HG03066 (cell line): ENCODE measurements around the gene PDCD7.
"Not testable (repeated sequence)": the region's sequence is repeated elsewhere in the genome, so short reads cannot be mapped to it uniquely, and the experiment has no call there.

ENCODE experiments used
- ATAC-seq: cut with Tn5 transposase; IDR thresholded peaks from one replicate; pipeline ENCODE4 v1.9.1; 2021; ENCODE audit warnings: low read depth; ENCODE audit not compliant: unreplicated experiment

Gene PDCD7

DNA sequence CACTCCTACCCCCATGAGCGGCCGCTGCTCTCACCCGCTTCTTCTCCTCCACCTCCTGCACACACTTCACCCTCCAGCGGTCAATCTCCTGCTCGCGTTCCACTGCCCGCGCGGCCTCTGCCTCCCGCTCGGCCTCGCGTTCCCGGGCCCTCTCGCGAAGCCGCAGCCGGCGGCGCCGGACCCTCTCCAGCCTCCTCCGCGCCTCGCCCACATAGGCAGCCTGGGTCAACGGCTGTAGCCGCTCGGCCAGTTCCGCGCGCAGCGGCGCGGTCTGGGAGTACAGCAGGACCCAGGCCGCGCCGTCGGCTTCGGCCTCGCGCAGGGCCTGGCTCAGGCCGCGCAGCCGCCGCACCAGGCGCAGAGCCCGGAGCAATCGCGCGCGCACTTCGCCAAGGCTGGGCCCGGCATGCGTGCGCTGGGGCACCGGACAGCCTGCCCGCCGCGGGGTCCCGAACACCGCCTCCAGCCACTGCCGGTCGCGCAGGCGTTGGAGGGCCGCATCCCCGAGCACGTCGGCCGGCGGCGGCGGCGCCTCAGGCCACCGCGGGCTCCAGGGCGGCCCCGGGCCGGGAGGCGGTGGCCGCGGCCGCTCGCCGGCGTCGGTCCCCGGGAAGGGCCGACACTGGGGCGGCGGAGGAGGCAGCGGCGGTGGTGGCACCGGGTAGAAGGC, 595 bp downstream of the PDCD7 start:
- peak; percentile 24 for ATAC-seq

DNA sequence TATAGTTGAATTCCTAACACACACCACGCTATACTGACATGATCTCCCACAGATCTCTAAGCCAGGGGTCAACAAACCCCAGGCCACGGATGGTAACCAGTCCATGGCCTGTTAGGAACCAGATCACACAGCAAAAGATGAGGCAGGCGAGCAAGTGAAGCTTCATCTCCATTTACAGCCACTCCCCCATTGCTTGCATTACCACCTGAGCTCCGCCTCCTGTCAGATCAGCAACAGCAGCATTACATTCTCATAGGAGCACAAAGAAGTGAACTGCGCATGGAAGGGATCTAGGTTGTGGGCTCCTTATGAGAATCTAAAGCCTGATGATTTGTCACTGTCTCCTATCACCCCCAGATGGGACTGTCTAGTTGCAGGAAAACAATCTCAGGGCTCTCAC, 2.7 kb downstream of the PDCD7 start:
- no peak for ATAC-seq

DNA sequence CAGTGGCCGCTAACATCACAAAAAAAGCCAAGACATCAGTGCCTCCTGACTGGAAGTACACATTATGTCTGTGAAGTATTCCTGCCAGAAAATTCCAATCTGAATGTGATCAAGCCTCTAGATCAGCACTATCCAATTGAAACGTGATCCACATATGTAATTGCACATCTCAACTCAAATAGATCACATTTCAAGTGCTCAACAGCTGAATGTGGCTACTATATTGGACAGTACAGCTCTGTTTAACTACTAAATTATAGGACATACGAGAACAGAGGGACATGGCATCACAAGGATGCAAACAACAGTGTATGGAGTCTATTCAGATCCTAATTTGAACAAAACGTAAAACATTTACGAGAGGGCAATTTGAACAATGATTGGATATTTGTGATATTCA, 18.1 kb downstream of the PDCD7 start:
- no peak for ATAC-seq

DNA sequence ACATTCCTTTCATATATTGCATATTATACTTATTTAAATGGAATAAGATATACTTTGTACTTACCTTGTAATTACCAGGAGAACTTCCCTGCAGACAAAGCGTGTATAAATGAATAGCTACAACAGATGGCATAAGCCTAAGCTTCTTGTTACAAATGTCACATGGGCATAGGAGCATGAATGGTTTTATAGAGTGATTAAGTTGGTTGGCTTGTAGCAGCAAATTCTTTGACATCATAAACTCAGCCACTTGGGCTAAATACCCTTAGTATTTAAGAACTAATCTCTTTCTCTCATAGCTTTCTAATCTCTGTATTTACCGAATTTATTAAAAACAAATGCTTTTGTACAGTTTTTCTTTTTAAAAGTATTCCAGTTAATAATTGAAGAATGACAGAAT, 18.5 kb downstream of the PDCD7 start, which contains the start of gene UBAP1L:
TSS of gene UBAP1L (minus strand) at position 115 of the 400 bp plus-strand sequence. CDS start 8,985 bp downstream, outside the sequence.
- no peak for ATAC-seq

DNA sequence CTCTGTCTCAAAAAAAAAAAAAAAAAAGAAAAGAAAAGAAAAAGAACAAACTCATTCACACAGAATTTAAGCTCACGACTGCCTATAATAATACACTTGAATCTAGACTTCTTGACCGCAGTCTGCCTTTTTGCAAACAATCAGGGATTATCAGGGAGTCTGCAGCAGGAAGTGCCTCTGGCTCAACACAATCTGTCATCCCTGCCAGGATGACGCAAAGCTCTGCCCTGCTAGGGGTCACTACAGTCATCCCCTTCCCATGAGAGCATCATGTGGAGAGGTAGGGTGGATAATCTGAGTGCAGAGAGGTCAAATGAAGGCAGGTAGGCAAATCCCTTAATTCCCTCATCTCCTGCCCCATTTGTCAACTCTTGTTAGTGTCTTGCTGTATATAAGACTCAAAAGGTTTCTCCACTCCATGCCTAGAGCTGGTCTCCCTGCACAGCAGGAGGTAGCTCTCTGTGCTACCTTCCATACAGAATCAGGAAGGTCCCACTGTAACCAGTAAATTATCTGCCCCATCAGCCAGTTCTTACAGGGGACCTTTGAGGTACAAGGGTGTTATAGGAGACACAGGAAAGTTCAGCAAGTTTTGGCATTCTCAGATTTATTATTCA, 22.8 kb downstream of the PDCD7 start:
- ATAC-seq, result no peak

DNA sequence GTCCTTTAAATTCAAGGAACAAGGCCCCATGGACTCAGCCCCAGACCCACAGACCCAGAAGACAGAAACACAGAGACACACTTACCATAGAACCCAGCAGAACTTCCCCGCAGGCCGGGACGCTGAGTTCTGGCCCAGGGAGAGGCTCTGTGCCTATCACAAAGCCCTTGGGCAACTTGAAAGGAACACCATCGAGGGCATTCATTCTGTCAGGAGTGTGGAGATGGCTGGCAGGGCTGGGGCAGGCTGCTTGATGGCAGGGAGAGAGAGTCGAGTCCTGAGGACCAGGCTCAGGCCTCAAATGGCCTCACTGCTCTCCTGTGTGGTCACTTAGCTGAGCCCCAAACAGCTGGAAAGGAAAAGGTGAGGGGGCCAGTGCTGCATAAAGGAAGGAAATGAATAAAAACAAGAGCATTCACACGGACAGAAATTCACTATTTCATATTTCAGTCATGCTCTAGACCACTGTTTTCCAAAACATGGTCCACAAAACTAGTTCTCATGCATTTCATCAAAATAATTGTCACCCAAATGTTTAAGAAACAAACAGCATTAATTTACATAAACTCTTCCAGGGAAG, 27.5 kb downstream of the PDCD7 start:
- no peak for ATAC-seq

DNA sequence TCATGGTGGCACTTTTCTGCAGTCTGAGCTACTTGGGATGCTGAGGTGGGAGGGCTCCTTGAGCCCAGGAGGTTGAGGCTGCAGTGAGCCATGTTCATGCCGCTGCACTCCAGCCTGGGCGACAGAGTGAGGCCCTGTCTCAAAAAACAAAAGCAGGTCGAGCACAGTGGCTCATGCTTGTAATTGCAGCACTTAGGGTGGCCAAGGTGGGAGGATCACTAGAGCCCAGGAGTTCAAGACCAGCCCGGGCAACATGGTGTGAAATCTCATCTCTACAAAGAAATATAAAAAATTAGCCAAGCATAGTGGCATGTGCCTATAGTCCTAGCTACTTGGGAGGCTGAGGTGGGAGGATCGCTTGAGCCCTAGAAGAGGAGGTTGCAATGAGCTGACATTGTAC, 28.6 kb downstream of the PDCD7 start:
- no peak for ATAC-seq

DNA sequence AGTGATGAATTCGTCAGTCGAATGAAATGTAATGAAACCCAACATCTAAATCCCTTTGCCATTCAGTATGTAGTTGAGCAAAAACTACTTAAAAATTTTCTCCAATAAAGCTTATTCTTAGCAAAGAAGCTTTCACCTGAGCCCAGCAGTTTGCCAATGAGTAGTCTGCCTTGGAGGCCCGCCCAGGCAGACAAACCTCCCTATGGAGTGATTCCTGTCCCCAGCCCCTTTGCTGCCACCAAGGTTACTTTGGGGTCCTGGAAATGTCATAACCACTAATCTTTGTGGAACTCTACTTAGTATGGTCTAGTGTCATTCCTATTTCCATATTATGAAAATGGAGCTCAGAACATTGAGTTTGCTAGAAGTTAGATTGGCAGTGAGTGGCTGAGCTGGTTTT, 30.7 kb downstream of the PDCD7 start:
- ATAC-seq, result no peak

DNA sequence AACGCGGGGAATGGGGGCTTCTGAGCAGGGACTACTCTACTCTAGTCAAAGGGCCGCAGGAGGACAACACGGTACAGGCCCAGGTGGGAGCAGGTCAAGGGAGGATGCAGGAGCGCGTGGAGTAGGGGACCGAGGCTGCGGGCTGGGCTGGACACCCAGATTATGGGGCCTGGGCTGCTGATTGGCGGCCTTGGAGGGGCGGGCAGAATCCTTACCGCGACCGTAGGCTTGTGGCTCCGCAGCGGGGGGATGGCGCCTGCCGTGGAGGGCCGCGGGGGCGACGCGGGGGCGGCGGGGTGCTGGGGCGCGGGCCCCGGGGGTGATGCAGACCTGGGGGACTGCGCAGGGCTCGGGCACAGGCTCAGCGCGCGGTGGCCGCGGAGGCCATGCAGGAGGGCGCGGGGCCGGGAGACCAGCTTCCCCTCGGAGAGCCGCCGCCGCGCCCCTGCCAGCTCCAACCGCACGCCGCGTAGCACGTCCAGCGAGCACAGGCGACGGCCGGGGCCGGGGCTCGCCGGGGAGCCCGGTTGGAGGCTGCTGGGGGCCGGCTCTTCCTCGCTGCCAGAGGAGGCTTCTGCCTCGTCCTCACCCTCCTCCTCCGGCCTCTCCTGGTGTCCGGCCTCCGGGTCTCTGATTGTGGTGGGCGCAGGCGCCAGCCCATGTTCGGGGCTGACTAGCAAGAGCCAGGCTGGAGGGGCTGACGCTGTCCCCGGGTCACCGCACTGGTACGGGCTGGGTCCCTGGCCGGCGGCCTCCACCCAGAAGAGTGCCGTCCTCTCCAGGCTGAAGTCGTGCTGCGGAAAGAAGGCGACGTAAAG, 31.5 kb downstream of the PDCD7 start:
- no peak for ATAC-seq

DNA sequence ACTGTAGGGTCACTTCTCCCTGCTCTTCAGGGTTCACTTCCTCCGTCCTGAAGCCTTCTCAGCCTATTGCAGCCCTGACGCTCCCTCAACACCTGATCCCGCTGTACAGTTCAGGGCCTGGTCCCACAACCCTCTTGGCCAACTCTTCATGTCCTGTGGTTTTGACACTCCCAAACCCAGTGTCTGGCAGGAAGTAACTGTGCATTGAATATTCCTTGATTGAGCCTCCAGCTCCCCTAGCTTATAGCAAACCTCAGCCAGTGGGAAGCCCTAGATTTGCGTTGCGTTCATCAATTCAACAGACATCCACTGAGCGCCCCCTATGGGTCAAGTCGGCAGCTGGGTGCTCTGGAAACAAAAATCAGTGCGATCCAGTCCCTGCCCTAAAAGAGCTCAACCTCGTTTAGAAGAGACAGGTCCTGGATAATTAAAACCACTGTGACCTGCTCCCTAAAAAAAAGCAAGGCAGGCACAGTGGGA, 32.2 kb downstream of the PDCD7 start:
- no peak for ATAC-seq

DNA sequence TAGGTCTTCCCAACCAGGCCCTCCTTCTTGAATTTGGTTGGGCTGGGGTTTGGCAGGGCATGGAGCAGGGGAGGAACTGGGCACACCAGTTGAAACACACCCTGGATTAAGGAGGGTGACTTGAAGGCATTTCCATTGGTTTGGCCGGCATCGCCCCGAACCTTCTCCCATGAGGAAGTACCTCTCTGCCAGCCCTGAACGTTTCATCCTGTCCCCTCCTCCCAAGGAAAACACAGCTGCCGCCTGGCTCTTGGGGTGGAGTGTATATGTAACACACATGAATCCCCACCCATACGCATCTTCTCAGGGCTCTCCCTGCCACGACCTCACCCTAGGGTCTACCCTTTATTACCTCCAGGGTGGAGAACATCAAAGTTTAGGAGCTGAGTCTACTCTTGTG, 33.2 kb downstream of the PDCD7 start:
- no peak for ATAC-seq

DNA sequence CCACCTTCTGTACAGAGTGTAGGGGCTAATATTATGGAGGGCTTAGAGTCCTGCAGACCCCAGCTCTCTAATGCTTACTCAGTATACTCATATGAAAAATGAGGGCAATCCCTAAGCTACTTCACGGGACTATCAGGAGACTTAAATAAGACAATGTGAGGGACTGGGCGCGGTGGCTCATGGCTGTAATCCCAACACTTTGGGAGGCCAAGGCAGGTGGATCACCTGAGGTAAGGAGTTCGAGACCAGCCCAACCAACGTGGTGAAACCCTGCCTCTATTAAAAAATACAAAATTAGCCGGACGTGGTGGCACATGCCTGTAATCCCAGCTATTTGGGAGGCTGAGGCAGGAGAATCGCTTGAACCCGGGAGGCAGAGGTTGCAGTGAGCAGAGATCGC, 33.8 kb downstream of the PDCD7 start:
- ATAC-seq, result not testable (repeated sequence)

DNA sequence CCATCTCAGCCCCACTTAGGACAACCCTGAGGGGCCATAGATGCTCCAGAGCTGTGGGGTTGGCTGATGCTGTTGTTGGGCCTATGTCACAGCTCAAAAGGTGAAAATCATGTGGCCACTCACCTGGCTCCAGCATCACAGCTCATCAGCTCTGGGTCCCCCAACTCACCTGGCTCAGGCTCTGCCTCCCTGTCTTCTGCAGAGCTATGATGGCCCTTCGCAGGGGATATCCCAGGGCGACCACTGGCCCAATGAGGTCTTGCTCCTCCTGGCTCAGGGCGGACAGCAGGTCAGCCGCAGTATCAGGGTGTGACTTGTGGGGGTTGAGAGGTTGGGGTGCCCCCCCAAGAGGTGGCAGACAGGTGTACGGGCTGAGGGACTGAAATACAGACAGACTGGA, 34.3 kb downstream of the PDCD7 start:
- no peak for ATAC-seq

DNA sequence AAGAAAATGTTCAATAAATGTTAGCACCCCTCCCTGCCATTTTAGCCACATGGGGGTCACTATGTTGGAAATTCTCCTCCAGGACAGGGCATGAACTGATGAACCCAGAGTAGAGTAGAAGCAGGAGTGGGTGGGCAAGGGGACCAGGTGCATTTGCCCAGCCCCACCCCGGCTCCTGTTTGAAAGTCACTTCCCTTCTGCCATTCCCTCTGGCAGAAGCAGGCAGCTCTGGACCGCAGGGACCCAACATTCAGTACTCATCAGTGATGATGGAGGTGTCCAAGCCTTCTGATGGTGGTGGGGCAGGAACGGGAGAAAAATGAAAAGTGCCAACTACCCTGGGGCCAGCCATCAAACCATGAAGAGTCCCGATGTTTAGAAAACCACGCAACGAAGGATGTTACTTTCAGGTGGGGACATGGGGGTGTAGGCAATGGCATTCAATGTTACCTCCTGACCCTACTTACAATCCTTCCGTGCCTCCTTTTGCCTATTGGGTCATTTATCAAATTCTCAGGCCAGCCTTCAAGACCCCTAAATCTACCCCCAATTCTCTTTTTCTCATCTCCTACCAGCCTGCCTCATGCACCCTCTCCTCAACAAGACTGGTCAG, 35.9 kb downstream of the PDCD7 start:
- ATAC-seq, result no peak

DNA sequence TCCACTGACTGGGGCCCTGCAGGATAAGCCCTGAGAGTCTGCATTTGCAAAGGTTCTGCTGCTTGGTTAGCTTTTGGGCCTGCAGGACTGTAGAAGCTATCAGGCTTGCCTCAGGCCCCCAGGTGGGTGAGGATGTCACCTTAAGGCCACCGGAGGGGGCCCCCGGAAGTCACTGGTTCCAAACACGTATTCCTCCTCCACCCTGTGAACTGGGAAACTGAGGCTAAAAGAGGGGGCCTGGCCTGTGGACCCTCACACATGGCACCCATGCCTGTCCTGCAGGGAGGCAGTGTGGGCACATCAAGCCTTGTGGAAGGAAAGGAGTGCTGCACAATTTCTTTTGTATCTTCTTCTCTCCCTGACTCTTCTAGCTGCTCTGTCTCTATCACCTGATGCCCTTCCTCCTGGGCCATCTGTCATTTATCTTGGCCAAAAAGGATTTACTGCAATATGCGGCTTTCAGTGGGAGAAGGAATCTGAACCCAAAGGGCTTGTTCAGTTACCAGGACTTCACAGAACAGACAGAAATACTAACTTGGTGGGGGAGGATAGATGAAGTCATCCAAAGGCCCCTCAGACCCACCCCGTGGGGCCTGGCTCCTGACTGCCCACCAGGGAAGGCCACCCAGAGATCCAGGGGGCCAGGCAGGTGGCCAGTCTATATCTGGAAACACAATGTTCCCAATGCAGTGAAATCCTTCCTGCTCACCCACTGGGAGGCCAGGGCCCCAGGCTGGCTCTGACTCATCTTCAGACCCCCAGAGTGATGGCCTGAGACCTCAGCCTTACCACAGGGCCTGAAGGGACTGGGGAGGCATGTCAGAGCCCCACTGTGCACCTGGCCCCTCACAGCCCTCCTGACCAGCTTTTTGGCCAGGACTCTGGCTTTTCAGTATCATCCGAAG, 36.9 kb downstream of the PDCD7 start:
- no peak for ATAC-seq

DNA sequence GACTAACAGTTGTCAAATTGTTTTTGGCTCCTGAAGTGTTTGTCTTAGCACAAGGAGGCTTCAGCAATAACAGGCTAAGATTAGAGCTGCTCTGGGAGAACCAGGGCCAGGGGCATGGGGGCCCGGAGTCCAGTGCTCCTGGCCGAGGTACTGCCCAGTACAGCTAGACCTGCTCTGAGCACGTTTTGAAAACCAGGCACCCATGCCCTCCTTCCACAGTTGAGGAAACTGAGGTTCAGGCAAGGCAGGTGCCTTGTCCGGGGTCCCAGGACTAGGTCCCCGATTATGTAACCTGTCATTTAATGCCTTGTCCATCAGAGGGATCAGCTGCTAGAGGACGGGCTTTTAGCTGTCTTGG, 37.9 kb downstream of the PDCD7 start:
- no peak for ATAC-seq

DNA sequence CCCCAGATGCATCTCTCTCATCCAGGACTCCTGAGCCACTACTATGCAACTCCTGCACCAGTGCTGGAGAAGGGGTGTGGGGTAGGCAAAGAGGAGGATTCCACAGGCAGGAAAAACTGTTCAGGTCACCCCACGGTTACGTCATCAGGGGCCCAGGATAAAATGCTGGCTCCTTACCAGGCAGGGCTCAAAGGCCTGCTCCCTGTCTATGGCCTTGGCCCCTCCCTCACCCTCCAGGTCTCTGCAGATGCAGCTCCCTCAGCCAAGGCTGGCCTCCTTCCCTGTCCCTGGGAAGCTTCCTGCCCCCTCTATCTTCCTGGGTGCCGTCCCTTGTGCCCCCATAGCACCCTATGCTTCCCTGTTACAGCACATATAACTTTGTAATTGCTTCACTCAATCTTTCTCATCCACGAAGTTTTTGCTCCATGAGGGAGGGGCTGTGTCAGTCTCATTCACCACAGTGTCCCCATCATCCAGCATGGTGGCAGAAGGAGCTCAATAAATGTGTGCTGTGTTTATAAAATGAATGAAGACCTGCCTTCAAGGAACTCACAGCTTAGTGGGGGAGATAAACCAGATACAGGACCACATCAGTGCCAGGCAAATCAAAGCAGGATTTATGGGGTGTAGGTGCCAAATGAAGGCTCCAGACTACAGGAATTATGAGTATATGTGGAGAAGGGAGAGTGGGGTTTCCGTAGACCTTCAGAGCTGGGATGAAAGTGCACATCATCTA, 38.4 kb downstream of the PDCD7 start:
- ATAC-seq, result no peak

DNA sequence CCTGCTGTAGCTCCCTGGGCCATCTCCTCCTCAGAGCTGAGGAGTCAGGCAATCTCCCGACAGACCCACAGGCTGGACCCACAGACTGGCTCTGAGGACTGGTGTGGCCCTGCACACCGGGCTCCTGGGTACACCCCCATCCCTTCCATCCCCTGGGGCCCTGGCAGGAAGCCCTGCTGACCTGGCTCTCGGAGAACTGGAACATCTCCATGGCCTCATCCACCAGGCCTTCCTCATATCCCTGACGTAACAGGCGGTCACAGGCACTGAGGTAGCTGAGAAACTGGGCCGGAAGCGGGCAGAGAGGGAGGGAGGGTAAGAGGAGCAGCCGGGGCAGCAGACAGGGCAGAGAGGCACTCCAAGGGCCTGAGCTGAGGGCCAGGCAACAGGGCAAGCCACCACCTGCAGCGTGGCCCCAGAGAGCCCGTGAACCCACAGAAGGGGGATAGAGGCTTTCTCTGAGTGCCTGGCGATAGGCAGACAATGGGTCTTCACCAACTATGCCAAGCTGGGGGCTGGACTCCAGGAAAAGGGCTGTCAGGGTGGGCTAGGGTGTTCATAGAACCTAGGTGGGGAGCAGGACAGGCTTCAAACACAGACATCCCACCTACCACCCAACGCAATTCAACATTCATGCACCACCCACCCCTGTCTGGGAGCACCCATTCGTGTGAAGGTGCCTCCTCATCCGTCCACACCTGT, 39.2 kb downstream of the PDCD7 start:
- ATAC-seq, result no peak

DNA sequence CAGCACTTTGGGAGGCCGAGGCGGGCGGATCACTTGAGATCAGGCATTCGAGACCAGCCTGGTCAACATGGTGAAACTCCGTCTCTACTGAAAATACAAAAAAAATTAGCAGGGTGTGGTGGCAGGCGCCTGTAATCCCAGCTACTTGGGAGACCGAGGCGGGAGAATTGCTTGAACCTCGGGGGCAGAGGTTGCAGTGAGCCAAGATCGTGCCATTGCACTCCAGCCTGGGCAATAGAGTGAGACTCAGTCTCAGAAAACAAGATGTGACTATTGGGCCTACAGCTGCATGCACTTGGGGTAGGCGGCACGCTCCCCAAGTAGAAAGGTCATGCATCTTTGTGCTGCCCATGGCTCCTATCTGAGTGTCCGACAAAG, 39.8 kb downstream of the PDCD7 start:
- not testable (repeated sequence) for ATAC-seq
